CD4-positive, alpha-beta T cell treated with Interleukin-4 for 4 hours (primary cell): ENCODE measurements around the gene SAP25.
"Not testable (repeated sequence)": the region's sequence is repeated elsewhere in the genome, so short reads cannot be mapped to it uniquely, and the experiment has no call there.

Source experiments
- DNase-seq: peaks from one replicate; pipeline ENCODE4 v3.0.0-alpha.2; 2020

SAP25 gene

DNA sequence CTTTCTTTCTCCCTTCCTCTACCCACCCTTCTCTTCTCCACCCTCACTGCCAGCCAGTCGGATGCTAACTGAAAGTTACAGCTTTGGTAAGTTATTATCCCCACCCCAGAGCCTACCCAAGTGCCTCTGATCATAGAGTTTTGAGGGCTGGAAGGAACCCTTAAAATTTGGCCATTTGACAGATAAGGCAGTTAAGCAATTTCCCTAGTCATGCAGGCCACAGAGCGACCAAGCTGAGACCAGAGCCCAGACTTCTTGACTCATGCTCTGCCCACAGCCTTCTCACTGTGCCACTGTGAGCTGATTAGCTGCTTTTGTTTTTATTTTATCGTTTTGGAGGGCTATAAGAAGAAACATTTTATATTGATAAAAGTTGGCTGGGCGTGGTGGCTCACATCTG, 17.2 kb downstream of the SAP25 start:
- no peak for DNase-seq

DNA sequence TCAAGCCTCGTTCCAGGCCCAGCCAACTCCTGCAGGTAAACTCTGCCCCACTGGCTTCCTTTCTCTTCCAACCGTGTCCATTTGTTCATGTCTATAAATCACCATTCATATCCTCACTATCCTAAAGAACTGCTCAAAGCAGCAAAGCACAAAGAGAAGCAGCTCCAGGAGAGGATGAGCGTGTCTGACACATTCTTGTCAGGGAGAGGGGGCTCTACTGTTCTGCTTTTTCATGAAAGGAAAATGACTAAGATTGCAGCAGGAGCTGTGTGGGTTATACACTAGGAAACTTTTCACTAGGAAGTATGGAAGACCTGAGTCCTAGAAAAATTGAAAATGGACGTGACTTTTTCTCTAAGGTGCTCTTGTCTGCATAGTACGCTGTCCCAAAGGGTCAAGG, 18.0 kb downstream of the SAP25 start:
- DNase-seq: no peak

DNA sequence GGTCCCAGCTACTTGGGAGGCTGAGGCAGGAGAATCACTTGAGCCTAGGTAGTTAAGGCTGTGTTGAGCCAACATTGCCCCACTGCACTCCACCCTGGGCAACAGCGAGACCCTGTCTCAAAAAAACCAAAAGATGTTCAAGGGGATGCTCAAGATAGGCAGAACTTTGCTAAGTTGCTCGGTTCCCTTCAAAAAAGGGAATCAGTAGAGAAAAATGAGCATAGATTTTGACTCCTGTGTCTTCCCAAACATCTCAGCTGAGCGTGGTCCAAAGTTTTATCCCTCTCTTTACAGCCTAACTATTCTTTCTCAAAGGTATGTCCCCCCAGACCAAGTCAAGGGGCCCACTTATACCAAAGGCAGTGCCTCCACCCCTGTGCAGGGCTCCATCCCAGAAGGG, 20.7 kb downstream of the SAP25 start:
- no peak for DNase-seq

DNA sequence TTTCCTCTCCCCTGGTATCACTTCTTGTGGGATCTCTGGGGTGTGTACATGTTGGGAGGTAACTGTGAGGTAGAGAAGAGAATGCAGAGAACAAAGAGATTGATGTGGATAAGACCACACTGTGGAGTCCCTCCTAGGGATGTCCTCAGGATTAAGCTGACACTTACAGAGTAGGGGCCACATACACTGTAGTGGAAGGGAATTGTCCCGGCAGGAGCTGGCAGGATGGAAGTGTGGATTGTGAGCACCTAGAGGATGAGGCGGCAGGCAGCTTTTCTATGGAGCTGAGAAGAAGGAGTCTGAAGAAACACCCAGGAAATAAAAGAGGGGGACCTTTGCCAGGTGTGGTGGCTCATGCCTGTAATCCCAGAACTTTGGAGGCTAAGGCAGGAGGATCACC, 21.2 kb downstream of the SAP25 start:
- DNase-seq: no peak

DNA sequence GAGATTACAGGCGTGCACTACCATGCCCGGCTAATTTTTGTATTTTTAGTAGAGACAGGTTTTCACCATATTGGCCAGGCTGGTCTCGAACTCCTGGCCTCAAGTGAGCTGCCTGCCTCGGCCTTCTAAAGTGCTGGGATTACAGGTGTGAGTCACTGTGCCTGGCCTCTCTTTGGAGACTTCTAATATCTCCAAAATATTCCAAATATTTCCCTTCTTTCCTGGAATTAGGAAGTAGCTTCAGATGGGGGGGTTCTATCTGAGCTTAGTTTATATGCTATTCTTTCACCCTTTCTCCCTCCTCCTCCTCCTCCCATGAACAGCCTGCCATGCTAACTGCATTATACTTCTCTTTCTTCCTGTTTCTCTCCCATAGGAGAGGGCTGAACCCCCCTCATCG, 25.3 kb downstream of the SAP25 start:
- not testable (repeated sequence) for DNase-seq

DNA sequence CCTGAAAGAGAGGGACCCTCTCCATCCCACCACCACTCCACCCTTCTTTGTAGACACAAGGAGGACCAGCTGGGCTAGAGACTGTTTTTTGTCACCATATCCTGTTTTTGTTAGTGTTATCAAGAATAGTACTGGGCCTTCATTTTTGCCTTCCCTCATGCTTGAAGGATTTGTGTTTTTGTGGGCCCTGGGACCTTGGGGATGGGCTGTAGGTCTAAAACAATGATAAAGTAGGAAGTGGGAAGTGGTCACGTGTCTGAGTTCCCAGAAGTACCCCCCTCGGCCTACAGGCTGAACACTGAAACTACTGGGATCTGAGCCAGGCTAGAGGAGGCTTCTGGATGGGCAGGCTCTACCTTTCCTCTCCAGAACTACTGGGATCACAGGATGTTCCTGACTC, 25.8 kb downstream of the SAP25 start:
- no peak for DNase-seq

DNA sequence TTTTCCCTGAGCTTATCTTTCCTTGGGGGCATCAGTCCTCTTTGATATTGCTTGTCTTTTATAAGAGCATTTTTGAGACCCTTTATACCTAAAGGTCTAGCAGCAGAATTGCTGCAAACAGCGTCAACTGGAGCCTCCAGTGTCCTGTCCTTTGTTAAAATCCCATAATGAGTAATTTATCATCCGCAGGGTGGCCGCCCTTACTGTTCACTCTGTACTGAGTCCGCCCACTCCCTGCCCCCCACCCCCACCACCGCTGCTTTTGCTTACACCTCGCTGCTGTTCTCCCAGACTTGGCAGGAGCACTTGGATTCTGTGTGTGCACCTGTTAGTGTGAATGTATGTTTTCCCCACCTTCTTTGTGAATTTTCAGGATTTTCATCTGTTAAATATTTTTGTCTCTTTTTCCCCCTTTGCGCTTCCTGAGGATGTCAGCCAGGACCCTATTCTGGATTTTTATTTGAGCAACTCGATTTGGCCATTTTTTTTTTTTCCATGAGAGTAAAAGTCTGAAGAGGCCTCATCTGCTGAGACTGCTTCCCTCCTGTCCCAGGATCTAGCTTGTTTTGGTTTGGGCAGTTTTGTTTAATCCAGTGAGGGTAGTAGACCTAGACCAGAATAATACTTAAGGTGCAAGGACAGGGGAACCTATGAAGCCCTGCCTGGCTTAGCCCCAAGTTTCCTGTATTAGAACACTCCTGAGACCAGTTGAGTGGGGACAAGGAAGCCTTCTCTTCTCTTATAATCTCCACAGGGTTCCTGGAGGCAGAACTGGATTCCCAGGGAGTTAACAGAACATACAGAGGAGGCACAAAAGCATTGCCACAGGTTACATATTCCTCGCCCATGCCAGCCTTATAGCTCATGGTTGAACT, 26.5 kb downstream of the SAP25 start:
- DNase-seq: no peak

DNA sequence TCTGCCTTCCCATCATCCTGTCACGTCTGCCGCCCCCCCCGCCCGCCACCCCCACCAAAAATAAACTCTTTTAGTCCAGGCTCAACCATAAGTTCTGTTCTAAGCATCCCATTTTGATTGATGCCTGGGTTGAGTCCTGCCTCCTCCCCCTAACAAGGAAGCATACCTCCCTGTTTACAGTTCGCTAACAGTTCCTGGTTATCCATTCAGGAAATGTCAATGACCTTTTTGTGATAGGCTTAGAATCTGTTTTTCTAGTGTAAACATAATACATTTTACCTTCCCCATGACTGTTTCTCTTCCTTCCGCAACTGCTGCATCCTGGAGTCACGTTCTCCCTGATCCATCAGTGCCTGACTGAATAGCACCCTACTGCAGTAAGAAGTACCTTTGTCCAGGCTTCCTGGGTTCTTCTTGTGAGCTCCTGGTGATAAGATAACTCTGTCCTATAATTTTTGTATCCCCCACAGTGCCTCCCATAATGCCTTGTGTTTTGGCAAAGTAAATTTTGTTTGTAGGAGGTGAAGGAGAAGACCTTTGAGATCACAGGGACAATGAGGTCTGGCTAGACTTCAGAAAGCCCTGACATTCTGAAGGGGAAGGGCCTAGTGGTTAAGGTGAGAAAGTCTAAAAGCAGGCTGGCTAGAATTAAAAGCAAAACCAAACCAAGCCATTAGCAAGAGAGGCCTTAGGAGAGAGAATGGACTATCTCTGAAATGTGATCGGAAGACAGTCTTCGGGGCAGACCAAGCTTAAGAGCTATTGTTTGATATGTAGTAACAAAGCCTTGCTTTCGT, 27.4 kb downstream of the SAP25 start:
- DNase-seq: peak; percentile 73

DNA sequence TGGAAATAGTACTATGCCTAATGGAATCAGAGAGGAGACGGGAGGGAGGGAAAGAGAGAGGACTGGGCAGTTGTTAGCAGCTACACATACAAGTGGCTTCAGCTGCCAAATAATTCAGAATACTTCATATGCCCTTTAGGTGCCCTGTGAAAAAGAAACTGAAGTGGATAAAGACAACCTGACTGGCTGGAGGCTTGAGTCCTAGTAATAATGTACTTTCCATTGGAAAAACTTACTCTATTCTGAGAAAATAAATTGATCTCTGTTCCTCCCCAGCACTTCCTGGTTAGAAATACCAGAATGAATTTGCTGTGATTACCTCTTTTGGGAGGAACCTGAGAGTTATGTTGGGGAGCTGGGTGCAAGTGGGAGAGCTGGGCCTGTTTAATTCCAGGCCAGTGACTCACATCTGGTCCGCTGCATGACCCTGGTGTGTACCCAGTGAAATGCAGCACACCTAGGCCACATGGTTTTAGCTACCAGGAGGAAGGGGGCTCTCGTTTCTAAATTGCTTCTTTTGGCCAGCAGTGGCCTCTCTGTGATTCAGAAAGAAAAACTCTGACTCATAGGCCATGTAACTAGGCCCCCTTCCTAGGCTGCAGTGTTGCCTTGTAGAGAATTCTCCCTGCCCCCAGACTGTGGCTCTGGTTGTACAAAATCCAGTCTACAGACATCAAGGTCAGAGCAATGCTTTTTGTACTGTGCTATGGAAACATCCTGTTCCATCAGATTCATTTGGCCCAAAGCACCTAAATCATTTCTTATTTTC, 28.2 kb downstream of the SAP25 start:
- peak; percentile 74 for DNase-seq

DNA sequence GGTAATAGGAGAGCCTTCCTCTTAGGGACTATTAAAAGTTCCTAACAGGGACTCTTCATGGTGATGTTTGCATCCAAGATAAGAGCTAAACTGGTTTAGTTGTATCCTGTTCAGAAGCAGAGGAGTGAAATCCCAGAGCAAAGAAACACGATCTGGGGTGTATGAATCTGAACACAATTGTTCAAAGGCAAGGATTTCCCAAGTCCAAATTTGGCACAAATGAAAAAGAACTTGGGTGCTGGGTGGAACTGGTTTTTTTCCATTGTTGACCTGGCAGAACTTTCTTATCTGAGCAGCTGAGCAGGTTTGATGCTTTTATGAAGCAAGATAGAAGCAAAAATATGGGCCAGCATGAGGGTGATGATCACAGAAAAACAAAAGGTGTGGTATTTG, 28.7 kb downstream of the SAP25 start:
- no peak for DNase-seq

DNA sequence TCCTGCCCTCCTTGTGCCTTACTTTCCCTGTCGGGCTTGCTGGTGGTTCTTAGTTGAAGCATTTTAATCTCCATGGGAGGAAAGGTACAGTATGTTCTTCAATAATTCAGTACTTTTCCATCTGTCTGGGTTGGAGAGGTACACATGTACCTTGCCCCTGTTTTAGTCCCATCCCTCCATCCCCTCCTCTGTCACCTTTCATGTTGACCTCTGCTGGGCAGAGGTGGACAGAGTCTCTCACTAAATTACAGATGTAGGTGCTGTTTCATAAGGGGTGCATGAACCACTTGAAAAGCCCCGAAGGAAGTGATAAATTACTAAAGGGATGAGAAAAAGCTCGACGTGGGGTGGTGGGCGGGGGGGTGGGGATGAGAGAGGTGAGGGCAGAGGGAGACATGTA, 29.3 kb downstream of the SAP25 start:
- DNase-seq: no peak

DNA sequence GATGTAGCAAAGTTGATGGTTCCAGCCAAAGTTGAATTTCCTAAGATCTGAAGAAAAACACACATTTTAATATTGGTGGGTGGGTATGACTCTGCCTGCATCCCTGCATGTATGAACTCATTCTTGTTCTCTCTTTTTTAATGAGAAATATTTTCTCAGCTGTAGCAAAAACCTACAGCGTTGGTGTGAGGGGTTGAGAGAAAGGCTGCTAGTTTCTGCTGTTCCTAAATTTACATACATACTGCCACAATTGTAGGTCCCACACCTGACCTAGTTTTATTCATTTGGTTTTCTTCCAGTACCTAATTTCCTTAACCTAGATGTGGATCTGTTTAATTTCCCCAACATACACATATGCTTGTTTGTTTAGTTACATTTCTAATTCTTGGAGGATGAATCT, 30.1 kb downstream of the SAP25 start:
- no peak for DNase-seq

DNA sequence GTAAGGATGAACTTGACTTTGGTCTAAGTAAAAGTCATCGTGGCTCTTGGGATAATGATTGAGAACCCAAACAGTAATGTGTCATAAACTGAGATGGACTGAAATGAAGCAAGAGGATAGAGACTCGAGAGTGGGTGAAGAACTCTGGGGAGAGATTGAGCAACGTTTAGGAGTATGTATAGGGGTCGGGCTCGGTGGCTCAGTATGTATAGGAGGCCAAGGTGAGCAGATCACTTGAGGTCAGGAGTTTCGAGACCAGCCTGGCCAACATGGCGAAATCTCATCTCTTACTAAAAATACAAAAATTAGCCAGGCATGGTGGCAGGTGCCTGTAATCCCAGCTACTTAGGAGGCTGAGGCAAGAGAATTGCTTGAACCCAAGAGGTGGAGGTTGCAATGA, 32.4 kb downstream of the SAP25 start:
- not testable (repeated sequence) for DNase-seq

DNA sequence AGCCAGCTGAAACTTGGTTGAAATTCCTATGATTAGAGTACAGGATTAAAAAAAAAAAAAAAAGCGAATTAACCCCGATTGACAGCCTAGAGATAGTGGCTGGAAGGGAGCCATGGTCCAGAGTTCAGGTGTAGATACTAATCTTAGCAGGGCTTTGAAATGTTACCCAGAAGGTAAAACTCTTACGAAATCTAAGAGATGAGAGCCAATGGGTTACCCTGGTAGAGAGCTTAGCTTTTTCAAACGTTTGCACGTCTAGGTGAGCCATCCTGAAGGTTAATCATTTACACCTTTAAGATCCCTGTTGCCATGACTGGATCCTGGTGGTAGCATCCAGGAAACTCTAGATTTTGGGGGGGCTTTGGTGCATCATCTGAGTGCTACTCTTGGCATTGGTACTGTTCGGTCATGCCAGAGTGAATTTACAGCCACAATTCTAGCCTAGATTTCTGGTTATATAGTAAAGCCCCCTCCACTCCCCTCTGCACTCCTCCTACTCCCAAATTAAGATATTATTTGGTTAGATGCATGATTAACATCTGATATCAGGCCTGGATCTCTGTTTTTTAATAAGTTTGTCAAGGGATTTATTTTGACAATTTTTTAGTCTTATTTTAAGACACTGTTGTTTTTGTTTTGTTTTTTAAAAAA, 33.5 kb downstream of the SAP25 start:
- DNase-seq: no peak

DNA sequence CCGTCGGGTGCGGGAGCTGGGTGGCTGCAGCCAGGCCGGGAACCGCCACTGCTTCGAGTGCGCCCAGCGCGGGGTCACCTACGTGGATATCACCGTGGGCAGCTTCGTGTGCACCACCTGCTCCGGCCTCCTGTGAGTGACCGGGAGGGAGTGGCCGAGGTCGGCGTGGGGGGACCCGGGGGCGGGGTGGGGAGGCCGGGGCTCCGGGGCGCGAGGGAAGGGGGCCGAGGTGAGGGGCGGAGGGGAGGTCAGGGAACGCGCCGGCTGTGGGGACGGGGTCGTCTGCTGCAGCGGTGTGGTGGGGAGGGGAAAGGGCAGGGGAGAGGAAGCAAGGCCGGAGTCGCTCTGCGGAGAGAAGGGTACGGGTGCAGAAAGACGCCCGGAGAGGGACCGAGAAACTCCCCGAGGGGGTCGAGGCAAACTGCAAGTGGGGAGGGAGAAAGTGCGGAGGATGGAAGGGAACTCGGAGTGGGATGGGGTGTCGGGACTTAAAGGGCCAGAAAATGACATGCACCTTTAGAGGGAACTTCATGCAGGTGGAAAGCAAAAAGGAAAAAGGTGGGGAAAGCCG, 34.2 kb downstream of the SAP25 start:
- no peak for DNase-seq

DNA sequence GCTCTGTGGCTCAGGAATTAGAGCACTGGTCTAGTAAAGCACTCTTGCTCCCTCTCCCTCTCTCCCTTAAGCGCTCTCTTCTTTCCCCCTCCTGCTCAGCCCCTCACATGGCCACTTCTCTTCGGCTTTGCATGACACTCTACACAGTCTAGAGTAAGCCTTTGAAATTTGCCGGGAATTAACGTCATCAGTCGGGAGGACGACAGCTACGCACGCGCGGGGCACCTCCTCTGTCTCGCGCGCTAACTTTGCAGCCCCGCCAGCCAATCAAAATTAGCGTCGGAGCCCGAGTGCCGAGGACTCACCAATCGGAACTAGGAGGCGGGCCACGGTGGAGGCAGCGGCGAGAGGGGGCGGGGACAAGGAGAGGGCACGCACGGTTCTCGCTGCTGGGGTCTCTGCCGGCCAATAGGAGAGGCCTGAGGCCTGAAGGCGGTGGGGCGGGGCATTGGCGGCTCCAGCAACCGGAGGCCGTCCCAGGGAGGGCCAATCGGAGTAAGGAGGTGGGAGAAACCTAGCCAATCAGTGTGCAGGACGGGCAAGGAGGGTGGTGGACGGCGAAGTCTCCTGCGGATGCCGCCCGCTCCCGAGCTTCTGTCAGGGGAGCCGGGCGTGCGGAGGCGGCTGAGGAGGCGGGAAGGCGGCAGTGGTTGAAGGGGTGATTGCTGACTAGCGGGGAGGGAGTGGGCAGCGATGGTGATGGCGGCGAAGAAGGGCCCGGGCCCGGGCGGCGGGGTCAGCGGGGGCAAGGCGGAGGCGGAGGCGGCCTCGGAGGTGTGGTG, 34.9 kb downstream of the SAP25 start, which contains the start of gene AGFG2:
Gene AGFG2, plus strand, starts transcription at position 550 of the 782 bp plus-strand sequence. Its CDS starts 144 bp downstream, at position 694.
- peak; percentile 100 for DNase-seq

DNA sequence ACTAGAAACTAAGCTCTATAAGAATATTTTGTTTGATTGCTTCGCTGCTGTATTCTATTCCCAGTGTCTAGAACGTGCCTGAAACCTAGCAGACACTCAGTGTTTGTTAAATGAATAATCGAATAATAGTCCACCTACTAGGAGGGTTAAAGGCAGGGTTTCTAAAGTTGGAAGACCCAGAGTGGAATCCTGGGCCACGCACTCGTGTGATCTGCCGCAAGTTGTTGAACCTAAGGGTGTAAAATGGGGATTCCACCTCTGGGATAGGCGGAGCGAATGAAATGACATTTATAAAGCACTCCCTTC, 35.4 kb downstream of the SAP25 start:
- DNase-seq: no peak

DNA sequence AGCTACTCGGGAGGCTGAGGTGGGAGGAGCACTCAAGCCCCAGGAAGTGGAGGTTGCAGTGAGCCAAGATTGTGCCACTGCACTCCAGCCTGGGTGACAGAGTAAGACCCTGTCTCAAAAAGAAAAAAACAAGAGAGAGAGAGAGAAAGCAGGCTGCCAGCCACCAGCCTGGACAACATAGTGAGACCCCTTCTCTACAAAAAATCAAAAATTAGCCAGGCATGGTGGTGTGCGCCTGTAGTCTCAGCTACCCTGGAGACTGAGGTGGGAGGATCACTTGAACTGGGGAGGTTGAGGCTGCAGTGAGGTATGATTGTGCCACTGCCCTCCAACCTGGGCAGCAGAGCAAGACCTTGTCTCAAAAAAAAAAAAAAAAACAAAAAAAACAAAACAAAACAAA, 37.0 kb downstream of the SAP25 start:
- DNase-seq: not testable (repeated sequence)

DNA sequence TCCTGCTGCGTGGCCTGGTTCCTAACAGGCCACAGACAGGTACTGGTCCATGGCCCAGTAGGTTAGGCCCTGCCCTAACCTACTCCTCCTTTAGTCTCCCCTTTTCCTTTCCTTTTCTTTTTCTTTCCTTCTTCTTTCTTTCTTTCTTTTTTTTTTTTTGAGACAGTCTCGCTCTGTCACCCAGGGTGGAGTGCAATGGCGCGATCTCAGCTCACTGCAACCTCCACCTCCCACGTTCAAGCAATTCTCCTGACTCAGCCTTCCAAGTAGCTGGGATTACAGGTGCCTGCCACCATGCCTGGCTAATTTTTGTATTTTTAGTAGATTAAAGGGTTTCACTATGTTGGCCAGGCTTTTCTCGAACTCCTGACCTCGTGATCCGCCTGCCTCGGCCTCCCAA, 37.7 kb downstream of the SAP25 start:
- DNase-seq: not testable (repeated sequence)

DNA sequence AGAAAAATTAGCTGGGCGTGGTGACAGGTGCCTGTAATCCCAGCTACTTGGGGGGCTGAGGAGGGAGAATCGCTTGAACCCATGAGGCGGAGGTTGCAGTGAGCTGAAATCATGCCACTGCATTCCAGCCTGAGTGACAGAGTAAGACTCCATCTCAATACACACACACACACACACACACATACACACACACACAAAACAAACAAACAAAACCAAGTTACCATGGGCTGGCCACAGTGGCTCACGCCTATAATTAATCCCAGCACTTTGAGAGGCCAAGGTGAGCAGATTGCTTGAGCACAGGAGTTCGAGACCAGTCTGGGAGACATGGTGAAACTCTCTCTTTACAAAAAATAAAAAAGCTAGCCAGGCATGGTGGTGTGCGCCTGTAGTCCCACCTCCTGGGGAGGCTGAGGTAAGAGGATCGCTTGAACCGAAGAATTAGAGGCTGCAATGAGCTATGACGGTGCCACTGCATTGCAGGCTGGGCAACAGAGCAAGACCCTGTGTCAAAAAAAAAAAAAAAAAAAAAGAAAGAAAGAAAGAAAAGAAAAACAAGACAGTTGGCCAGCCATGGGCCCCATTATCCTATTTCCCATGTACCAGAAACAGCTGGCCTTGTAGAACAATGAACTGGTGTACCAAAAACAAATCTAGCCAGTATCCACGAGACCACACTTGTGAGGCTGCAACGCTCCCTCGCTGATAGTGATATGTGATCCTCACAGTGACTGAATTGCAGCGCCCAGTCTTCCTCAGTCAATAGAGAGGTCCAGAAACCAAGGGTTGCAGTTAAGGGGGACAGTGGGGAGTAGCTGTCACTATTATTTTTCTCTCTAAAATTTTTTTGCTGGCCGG, 41.3 kb downstream of the SAP25 start:
- DNase-seq: no peak
